Midbrain (tissue), 1 donor: ENCODE measurements around the gene ULK2.
"Not testable (repeated sequence)": the region's sequence is repeated elsewhere in the genome, so short reads cannot be mapped to it uniquely, and the experiment has no call there.

Source experiments
- DNase-seq: peaks from one replicate; lab custom pipeline; 2025; lab: John Stamatoyannopoulos, UW

ULK2 gene

DNA sequence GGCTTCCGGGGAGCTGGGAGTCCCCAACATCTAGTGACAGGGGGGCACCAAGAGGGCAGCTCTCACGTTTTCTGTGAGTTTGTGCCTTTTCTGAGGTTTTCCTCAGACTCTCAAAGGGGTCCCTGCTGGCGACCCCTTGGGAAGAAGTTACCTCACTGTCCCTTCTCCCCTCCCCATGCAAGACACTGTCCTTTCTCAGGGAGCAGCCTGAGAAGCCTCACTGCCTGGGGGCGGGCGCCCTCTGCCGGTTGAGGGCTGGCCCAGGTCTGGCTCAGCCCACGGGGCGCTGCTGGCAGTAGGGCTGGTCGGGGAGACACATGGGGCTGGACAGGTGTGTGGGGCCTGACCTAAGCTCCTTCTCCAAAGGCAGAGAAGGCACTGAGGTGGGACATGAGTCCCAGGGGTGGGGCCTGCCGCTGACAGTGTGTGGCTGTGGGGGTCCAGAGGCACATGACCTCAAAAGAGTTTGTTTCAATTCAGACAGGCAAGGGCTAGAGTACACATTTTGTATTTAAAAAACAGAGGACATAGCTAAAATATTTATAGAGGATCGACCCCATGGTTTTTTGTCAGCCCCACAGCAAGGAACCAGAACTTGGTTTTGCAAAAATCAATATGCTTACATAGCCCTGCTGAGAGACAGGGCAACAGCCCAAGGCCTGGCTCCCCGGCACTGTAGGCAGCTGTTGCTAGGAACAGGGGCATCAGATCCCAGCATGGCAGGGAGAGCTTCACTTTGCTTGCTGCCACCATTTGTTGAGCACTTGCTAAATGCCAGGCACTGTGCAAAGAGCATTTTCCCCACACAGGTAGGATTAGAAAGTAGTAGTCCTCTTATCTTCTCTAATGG lies 101.1 kb downstream of the ULK2 start:
- DNase-seq: peak; percentile 82

DNA sequence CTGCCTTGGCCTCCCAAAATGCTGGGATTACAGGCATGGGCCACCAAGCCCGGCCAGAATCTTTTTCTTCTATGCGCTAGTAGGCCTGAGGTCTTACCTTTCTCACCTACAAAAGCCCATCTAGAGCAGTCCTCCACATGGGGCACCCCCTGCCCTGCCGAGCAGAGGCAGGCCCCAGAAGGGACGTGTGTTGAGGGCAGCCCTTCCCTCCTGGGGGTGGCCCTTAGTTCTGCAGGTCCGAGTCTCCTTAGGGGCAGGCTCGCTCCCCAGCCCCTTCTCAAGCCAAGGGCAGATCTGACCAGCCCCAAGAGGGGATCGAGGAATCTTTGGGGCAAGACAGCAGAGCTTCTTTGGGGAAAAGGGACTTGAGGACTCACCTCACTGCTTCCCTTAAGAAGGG lies 101.7 kb downstream of the ULK2 start:
- no peak for DNase-seq

DNA sequence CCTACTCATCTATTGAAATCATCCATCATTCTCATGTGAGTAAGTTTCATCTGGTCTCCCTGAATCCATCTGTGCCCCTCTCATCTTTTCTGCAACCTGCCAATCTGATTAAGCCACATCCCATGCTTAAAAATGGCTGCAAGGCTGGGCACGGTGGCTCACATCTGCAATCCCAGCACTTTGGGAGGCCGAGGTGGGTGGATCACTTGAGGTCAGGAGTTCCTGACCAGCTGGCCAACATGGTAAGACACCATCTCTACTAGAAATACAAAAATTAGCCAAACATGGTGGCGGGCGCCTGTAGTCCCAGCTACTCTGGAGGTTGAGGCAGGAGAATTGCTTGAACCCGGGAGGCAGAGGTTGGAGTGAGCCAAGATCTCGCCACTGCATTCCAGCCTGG lies 103.7 kb downstream of the ULK2 start:
- not testable (repeated sequence) for DNase-seq

DNA sequence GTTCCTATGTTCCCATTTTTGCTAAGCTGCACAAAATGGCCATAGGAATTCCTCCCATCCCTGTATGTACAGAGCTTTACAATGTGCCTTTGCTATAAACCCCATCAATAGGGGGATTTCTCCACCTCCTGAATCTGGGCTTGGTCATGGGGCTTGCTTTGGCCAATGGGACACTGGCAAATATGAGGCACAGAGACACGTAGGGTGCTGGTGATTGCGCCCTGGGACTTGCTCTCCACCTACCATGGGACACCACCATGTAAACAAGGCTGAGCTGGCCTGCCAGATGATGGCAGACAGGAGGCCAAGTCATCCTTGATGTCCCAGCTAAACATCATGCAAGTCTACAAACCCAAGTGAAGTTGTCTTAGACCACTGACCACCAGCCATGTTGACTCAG lies 104.3 kb downstream of the ULK2 start:
- no peak for DNase-seq

DNA sequence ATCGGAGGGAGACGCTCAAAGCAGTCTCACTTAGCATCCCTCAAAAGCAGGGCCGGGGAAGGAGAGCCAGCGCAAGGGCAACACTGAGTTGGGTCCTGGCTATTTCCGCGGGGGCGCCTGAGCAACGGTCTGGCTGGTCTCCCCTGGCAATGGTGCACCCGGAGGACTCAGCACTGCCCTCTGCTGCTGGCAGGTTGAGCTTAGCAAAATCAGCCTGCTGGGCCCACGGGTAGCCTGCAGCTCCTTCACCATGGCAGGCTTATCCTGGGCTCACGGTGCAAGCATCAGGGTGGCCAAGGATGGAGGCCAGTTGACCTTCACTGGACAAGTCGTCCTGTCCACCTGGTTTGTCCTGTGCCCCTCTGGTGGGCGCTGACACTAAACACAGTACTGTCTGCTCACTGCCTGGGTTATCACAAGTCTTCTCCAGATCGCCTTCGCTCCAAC lies 105.2 kb downstream of the ULK2 start:
- DNase-seq: peak; percentile 40

DNA sequence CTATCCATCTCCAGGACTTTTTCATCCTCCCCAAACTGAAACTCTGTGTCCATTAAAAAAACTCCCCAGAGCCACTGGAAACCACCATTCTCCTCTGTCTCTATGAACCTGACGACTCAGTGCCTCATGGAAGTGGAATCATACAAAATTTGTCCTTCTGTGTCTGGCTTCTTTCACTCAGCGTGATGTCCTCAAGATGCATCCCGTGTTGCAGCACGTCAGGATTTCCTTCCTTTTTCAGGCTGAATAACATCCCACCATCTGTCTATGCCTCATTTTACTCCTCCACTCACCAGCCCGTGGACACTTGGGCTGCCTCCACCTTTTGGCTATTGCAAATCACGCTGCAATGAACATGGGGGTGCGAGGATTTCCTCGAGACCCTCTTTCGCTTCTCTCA lies 107.0 kb downstream of the ULK2 start:
- no peak for DNase-seq

DNA sequence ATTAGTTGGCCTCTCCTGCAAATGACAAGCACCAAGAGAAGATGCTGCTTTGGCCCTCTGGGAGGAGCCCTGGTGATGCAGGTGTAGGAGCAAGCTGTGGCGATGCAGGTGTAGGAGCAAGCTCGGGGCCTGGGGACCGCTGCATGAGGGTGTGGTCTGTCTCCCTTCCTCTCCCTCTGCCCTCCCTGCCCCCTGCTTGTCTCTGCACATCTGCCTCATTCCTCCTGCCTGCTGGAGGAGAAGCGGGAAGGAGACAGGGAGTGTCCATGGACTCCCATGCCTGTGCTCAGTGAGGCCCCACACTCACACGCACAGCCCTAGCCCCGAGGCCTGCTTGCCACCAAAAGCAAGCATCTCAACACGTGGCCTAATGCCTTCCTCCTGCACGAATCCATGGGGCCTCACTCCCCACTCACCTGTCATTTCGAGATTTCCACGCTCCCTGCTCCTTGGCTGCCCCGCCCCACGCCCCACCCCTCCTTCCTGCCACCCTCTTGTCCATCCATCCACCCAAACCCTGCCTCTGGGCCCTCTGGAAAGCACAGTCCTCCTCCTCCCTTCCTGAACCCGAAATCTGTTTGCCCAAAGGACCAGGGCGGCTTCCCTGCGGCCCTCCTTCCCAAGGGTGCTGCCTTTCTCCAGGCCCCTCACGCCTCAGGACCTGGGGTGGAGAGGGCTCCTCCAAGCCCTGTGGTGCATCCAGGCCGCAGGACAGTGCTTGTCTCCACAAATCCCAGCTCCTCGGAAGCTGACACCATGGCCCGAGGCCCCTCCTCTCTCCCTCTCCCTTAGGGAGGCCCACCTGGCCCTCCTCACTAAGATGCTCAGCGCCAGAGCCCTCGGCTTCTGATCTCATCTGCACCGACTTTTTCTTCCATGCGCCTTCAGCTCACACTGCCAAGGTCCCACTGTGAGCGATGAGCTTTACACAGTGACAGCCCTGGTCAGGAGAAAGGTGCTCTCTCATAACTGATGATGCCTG lies 107.9 kb downstream of the ULK2 start:
- no peak for DNase-seq

DNA sequence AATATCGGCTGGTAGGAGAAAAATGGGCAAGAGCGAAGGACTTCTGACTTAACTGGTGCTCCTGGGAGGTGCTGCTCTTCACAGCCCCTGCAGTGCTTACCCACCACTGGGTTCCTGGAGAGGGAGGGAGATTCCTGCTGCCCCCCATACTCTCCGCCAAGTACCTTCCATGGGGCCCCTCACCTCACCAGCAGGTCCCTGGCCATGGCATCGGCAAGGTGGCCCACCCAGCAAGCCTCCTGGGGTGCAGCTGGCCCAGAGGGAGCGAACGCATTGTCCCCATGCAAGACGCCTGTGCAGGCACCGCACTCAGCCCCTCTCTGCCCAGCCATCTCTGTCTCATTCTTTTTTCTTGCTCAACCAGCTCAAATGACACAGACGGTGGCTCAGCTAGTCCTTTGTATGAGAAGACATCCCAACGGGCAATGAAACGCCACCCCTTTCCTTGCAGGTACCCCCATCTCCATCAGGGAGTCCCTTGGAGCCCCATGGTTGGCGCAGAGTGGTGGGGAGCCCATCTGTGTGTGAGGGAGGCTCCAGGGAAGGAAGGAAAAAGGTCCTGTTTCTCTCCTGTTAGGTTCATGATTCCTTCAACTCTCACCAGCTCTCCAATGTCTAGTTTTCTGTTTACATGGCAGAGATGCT lies 110.1 kb downstream of the ULK2 start:
- no peak for DNase-seq

DNA sequence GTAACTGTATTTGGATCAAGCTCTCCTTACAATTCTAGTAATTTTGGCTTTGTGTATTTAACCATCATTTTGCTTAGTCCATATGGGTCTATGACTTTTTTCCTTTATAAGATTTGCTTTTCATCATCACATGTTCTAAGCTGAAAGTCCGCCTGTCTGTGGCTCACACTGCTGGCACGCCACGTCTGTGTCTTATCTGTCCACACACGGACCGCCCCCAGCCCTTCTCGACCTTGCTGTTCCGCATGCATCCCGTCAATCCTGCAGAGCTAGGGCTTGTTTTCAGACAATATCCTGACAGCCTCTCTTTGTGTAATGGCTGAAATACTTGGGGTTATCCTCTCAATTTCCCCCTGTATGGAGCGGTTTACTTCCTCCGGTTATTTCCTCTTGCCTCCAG lies 111.2 kb downstream of the ULK2 start:
- DNase-seq: no peak

DNA sequence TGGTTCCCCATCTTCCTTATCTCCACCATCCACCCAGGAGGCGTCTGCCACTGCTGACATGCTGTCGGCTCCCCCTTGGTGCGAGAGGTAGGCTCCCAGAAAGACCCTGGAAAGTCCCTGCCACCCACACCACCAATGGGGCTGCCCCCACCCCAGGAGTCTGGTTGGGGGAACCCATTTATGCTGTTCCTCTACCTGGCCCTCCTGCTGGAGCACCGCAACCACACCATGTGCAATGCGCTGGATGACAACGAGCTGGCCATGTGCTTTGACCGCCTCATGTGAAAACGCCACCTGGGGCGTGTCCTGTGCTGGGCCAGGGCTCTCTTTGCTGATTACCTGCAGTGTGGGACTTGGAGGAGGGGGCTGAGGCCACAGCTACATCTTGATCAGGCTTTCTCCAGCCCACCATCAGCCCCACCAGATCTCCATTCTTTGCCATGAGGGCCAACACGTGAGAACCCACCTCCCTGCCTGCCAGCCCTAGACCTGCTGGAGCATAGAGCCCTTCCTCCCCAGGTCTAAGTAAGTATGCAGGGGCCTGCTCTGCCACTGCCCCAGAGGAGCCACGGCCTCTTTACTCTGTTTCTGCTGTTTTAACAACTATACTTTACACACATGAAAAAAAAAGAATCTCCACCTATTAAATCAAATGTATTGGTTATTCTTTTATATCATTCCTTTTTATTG lies 111.8 kb downstream of the ULK2 start:
- DNase-seq: no peak

DNA sequence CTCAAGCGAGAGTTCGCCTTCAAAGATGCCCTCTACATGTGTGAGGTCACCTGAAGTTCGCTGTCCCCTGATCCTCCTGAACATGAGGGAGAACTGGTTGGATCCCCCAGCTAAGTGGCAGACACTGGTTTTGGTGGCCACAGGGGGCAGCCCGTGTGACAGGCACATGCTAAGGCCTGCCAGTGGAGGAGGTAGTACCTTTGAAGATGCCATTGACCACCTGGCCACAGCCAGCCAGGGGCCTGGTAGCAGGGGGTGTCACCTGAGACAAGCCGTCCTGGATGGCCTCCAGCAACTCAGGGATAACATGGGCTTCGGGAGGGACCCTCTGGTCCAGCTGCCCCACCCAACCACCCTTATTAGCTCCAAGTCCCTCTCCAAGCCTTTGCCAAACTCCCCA lies 112.3 kb downstream of the ULK2 start:
- no peak for DNase-seq

DNA sequence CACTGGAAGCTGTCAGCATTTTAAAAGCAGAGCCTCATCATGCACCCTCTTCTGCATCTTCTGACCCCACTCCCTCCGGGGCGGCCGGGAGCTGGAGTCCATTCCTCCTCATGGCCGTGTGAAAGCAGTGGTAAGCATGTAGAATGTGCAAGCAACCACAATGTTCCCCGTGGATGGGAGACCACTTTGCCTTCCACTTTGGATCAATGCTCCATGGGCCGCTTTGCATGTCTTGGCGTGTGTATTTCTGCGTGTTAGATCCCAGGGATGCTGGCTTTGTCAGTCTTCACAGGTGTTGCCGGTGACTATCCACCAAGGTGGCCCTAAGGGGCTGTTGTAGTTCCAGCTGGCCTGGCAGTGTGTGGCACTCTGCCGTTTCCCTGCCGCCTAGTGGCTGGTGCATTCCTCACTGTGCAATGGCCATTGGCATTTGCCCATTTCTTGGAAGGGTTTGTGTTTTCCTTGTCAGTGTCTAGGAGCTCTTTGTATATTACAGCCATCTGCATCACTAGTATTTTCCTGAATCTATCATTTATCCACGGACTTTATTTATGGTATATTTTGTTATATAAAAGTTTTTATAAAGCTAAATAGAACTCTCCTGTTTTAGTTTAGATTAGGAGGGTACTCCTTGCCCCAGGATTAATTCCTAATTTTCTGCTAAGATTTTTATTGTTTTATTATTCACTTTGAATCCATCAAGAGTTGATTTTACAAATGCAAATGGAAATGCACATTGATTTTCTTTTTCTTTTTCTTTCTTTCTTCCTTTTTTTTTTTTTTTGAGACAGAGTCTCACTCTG lies 113.9 kb downstream of the ULK2 start:
- DNase-seq: peak; percentile 68

DNA sequence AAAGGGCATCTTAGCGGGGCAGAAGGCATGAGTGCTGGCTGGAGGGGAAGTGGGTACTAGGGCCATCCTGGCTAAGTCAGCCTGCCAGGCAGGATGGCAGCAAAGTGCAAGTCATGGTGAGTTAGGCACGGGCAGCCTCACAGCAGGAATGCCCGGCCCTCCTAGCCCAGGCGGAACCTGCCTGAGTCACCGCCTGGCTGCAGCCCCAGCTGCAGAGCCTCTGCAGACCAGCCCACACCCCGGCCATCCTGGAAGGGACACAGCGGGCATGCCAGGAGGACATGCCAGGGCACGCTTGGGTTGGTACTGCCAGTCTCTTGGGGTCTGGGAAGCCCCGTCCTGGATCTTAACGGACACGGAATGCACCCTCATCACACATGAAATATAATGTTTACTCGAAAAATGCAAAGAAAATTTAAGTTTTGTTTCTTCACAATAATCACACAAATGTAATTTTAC lies 114.7 kb downstream of the ULK2 start:
- peak; percentile 57 for DNase-seq

DNA sequence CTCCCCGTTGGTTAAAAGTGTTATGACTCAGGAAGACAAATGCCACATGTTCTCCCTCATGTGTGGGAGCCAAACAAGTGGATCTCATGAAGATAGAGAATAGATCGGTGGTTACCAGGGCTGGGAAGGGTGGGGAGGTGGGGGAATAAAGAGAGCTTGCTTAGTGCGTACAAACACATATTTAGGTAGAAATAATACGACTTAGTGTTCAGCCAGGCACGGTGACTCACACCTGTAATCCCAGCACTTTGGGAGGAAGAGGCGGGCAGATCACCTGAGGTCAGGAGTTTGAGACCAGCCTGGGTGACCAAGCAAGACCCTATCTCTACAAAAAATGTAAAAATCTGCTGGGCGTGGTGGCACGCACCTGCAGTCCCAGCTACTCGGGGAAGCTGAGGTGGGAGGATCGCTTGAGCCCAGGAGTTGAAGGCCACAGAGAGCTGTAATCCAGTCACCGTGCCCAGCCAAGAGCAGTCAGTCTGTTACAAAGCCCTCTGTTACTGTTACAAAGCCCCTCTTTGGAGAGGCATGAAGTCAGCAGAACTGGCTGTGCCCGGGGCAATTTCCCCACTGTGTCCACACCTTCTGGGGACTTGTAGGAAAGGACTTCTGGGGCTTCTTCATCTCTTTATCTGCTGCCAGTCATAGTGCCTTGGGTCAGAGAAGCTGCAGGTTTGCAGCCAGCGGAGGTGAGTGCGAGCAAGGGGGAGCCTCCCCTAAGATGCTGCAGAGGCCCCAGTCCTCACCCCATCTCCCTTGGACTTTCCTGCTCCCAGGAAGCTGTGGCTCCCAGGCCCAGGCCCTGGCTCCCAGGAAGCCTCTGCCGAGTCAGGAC lies 115.3 kb downstream of the ULK2 start:
- peak; percentile 49 for DNase-seq

DNA sequence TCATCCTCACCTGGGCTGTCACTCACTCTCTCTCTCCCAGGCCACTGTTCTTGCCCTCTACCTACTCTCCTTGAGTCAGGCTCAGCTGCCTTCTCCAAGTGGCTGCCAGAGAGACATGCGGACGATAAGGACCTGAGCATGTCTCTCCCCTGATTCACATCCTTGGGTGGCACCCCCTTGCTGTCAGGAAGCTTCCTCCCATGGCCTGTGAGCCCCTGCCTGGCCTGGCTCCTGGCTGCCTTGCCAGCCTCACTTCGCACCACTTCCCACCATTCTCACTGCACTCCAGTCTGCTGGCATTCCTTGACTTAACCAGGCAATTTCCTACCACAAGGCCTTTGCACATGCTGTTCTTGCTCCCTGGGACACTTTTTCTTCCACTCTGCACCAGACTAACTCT lies 116.9 kb downstream of the ULK2 start:
- DNase-seq: no peak

DNA sequence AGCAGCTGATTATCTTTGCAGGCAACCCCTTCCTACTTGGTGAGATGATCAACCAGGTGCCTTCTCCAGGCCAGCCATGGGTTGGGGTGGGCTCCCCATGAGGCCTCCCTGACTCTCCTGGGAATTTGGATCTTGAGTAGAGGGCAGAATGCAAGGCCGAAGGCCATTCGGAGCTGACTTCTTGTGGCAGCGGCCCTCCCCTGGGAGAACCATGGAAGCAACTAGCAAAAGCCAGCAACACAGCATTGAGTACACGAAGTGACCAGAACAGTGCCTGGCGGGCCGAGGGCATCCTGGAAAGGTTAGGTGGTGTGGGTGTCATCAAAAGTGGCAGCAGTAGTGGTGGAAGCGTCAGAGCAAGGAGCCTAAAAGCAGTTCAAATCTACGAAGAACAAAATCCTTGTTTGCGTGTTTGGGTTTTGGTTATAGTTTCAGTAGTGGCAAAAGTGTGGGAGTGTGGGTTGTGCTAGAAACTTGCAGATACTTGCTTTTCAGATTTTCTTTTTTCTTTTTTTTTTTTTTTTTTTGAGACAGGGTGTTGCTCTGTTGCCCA lies 117.6 kb downstream of the ULK2 start:
- no peak for DNase-seq

DNA sequence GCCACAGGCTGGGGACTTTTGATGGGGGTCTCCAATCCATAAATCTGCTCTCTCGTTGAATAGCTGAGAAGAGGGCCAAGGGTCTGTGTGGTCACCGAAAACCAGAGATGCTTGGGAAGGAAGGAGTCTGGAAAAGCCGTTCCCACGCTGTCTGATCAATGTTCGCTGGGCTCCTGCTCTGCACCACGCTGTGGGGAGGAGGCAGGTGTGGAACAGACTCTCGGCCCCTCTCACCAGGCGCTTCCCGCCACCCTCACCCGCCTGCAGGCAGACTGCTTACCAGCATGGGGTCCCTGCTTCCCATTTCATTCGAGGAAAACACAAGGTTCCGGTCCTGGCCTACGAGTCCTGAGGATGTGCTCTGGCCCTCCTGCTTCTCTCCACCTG lies 118.9 kb downstream of the ULK2 start:
- DNase-seq: no peak

DNA sequence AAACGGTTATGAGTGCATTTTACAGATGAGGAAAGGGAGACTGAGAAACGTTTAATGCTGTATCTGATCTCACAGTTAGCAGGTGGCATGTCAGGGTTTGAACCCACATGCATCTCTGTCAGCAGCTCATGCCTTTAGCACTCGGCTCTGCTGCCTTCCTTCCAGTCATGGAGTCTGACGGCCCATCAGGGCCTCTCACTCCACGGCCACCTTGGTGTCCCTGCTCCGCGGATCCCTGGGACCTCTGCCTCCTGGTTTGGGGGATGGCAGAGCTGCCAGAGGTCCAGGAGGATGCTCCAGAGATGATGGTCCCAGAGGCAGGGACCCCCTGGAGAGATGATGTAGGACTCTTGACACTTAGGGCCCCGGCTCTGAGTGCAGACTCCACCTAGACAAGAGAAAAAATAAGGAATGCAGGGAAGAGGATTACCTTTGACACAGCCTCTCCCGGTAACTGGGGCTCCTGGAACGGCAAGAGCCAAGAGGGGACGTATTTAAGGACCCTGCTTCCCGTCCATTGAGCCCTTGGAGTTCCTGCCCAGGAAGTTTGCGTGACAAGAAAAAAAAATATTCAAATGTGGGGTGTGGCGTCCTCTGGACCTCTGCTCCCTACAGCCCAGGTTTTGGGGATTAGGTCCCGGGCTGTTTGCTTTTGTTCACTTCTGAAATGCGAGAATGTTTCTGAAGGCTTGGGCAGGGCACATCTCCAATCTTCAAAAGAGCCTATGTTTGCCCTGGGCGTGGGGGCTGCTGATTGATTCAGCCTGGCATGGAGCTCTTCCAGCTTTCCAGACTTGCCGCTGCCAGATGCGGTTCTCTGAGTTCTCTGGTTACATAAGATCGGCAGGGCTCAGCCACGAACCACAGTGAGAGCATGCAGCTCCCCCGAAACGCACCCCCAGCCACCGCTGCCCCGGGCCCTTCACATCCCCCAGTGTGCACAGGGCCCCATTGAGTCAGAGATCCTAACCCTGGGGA lies 119.6 kb downstream of the ULK2 start, which contains the start of gene ALDH3A1:
Gene ALDH3A1 (minus strand): TSS at position 470 of the 978 bp plus-strand sequence. CDS start 3,169 bp downstream, outside the sequence.
- DNase-seq: no peak
